Endothelial cell of umbilical vein (primary cell): Measurements from ENCODE around the gene SAMSN1. TPM values are rescaled to one million over a fixed set of nuclear protein-coding genes. Genes with fewer than 3 reads are reported as not detected.

ENCODE experiments used
- BruUV-seq: library from RNA; stranded (reverse); fragments of 400-500 nt; replicated peaks from 2 replicates; lab custom pipeline; 2021; lab: Mats Ljungman, UMichigan
- CTCF ChIA-PET: fragments of 300-600, 350-600 bp; sonication (Branson Sonifier 250); formaldehyde crosslinking; loops from one replicate; lab custom pipeline; 2021; ENCODE audit warnings: antibody characterized with exemption, inconsistent platforms; lab: Charles Lee
- POLR2A ChIA-PET: fragments of 300-600, 350-600 bp; sonication (Branson Sonifier 250); formaldehyde crosslinking; loops from one replicate; lab custom pipeline; 2021; ENCODE audit warnings: antibody characterized with exemption, inconsistent platforms; lab: Charles Lee
- DNase-seq: peaks from one replicate; pipeline ENCODE4 v3.0.0-alpha.2; 2011; ENCODE audit warnings: low read depth, low spot score
- FAIRE-seq: peaks from 2 replicates; lab custom pipeline; 2011; peaks lifted over from hg19 to GRCh38; lab: Jason Lieb, UNC
- H2AFZ ChIP-seq: 2 replicates; pipeline ENCODE4 v1.6.0; 2012; ENCODE audit warnings: low read depth, low read length, control low read depth, inconsistent platforms
- H3K27ac ChIP-seq: 2 replicates; pipeline ENCODE4 v1.5.1; 2011; ENCODE audit warnings: low read depth, mild to moderate bottlenecking, control low read depth, low read length, moderate library complexity; ENCODE audit not compliant: insufficient read depth
- H3K27me3 ChIP-seq, 2 experiments: 2 replicates each; pipeline versions ENCODE4 v1.6.0 to v1.6.1; 2011; ENCODE audit warnings: low read length in 2 of 2, mixed read lengths in 1 of 2; ENCODE audit not compliant: control insufficient read depth in 2 of 2, insufficient read depth in 2 of 2
- H3K36me3 ChIP-seq, 2 experiments: 2 replicates in 1 of 2; 3 replicates in 1 of 2; pipeline ENCODE4 v1.5.1; 2011; ENCODE audit warnings: low read length in 2 of 2, mild to moderate bottlenecking in 1 of 2, moderate library complexity in 1 of 2; ENCODE audit not compliant: control insufficient read depth in 2 of 2, insufficient read depth in 2 of 2; ENCODE audit errors: extremely low read depth in 1 of 2
- H3K4me1 ChIP-seq: 3 replicates; pipeline ENCODE4 v1.5.1; 2011; ENCODE audit warnings: mild to moderate bottlenecking, low read length; ENCODE audit not compliant: control insufficient read depth, insufficient read depth; ENCODE audit errors: extremely low read depth
- H3K4me2 ChIP-seq: 2 replicates; pipeline ENCODE4 v1.6.1; 2011; ENCODE audit warnings: low read length, control low read depth, mixed read lengths; ENCODE audit not compliant: insufficient read depth
- H3K4me3 ChIP-seq, 3 experiments: fragments of 200-600 bp in 1 of 3; sonication (generic), shearing (Covaris generic) in 1 of 3; replicated peaks in 1 of 3; 2 replicates each; pipeline ENCODE4 v1.5.1; 2011 to 2016; ENCODE audit warnings: control low read depth in 3 of 3, low read length in 3 of 3, mild to moderate bottlenecking in 2 of 3, inconsistent platforms in 1 of 3, low read depth in 1 of 3, moderate library complexity in 1 of 3; ENCODE audit not compliant: insufficient read depth in 1 of 3
- H3K79me2 ChIP-seq: 2 replicates; pipeline ENCODE4 v1.6.0; 2012; ENCODE audit warnings: low read length, inconsistent platforms; ENCODE audit not compliant: control insufficient read depth, insufficient read depth
- H3K9ac ChIP-seq: replicated peaks from 2 replicates; pipeline ENCODE3; 2011; ENCODE audit warnings: low read length, control low read depth; ENCODE audit not compliant: insufficient read depth; ENCODE audit errors: extremely low read depth
- H3K9me1 ChIP-seq: replicated peaks from 3 replicates; pipeline ENCODE4 v1.6.0; 2011; ENCODE audit warnings: mild to moderate bottlenecking, low read length; ENCODE audit not compliant: control insufficient read depth, insufficient read depth; ENCODE audit errors: extremely low read depth
- H3K9me3 ChIP-seq: replicated peaks from 2 replicates; pipeline ENCODE4 v1.5.1; 2012; ENCODE audit warnings: low read length, inconsistent platforms; ENCODE audit not compliant: control insufficient read depth, insufficient read depth
- H4K20me1 ChIP-seq: replicated peaks from 2 replicates; pipeline ENCODE3; 2011; ENCODE audit warnings: mild to moderate bottlenecking, low read length; ENCODE audit not compliant: control insufficient read depth, insufficient read depth; ENCODE audit errors: extremely low read depth
- CTCF ChIP-seq, 2 donors: IDR thresholded peaks; 1 replicate in 1 of 2; 2 replicates in 1 of 2; pipeline ENCODE4 v1.5.1; 2011; ENCODE audit warnings: low read length in 2 of 2, mild to moderate bottlenecking in 2 of 2, moderate library complexity in 2 of 2, control low read depth in 1 of 2, inconsistent platforms in 1 of 2, low read depth in 1 of 2; ENCODE audit not compliant: insufficient read depth in 1 of 2; ENCODE audit errors: extremely low read depth in 1 of 2
- EZH2 ChIP-seq: IDR thresholded peaks from 2 replicates; pipeline ENCODE4 v1.6.1; 2012; ENCODE audit warnings: borderline replicate concordance, low read depth, mild to moderate bottlenecking, moderate library complexity, low read length, inconsistent platforms; ENCODE audit not compliant: severe bottlenecking
- FOS ChIP-seq: IDR thresholded peaks from 2 replicates; pipeline ENCODE4 v1.6.1; 2011; ENCODE audit warnings: mild to moderate bottlenecking, low read length, moderate library complexity, borderline replicate concordance; ENCODE audit not compliant: insufficient read depth
- GATA2 ChIP-seq: IDR thresholded peaks from 2 replicates; pipeline ENCODE4 v1.7.0; 2011; ENCODE audit warnings: low read depth, mild to moderate bottlenecking, moderate library complexity, mixed read lengths, low read length; ENCODE audit not compliant: insufficient read length, insufficient read depth
- JUN ChIP-seq: IDR thresholded peaks from 2 replicates; pipeline ENCODE4 v1.6.1; 2011; ENCODE audit warnings: borderline replicate concordance, low read depth; ENCODE audit not compliant: insufficient read length, insufficient read depth
- MAX ChIP-seq: IDR thresholded peaks from 2 replicates; pipeline ENCODE4 v1.6.1; 2011; ENCODE audit not compliant: insufficient read depth, insufficient read length
- MYC ChIP-seq: IDR thresholded peaks from one replicate; pipeline ENCODE4 v1.6.1; 2011; ENCODE audit warnings: mild to moderate bottlenecking, low read depth, low read length
- POLR2A ChIP-seq: IDR thresholded peaks from 2 replicates; pipeline ENCODE4 v1.6.1; 2012; ENCODE audit warnings: low read depth, mild to moderate bottlenecking, control low read depth, low read length
- POLR2AphosphoS5 ChIP-seq: IDR thresholded peaks from 2 replicates; pipeline ENCODE4 v1.6.1; 2012; ENCODE audit warnings: low read depth, mild to moderate bottlenecking, control low read depth, low read length, moderate library complexity; ENCODE audit not compliant: insufficient read depth
- dilution Hi-C: fragments of 300-500 bp; cut with MboI; formaldehyde crosslinking; loops from one replicate; pipeline ENCODE4 v1.15.0; 2019; ENCODE audit warnings: low sequenced_read_pairs; ENCODE audit not compliant: extremely low pct_ligation_motif_present
- intact Hi-C: fragments of 100-400 bp; cut with micrococcal nuclease; formaldehyde crosslinking; loops from one replicate; pipeline ENCODE4 v1.10.0; 2022
- polyA plus RNA-seq, 4 experiments: library from polyadenylated mRNA; depleted of rRNA in 3 of 4; stranded (reverse) in 3 of 4; unstranded in 1 of 4; fragments of >200 nt; gene quantifications; 2 replicates each; pipeline versions ENCODE4 v1.2.1 to v1.2.3, GENCODE V29; 2011 to 2012; ENCODE audit warnings: missing spikeins in 1 of 4
- total RNA-seq: library from RNA; stranded (reverse); gene quantifications from 2 replicates; pipeline ENCODE4 v1.2.3, GENCODE V29; 2021

SAMSN1 gene
- total and polyA plus RNA-seq, 2 donors (not counting 3 experiments of a cell fraction or from before 2014, with no cell fraction given), result 2.5 to 5.3 TPM

- DNase-seq (no peak), FAIRE-seq (no peak)
- H4K20me1 ChIP-seq, result no peaks in the 10 kb centered on the region
- intact Hi-C loops (loop anchor here (10.0 kb wide), 1 partner anchor 283 kb away; no protein-coding TSS in a partner anchor), dilution Hi-C loops (no loop called here)
- POLR2A ChIA-PET, result no interaction called here
- H3K79me2 ChIP-seq, result no peaks in the 10 kb centered on the region
- H3K9ac ChIP-seq, result no peak overlapping the region
- no peak overlapping the region for H3K4me2 ChIP-seq
- CTCF ChIA-PET, result no interaction called here
- H3K36me3 ChIP-seq, result no peaks in the 10 kb centered on the region
- no peak overlapping the region for H3K4me3 ChIP-seq
- no peaks in the 10 kb centered on the region for H3K27me3 ChIP-seq
- TF ChIP-seq GATA2, result no peak
- no peak for TF ChIP-seq FOS
- TF ChIP-seq EZH2, result no peak
- TF ChIP-seq MAX, result no peak
- TF ChIP-seq MYC, result no peak
- no peak for TF ChIP-seq CTCF (IDR thresholded peaks at IDR 0.05; ENCODE audit: extremely low read depth in 1 of 2, insufficient read depth in 1 of 2, low read depth in 1 of 2, low read length in 2 of 2)
- TF ChIP-seq POLR2A, result no peak
- TF ChIP-seq POLR2AphosphoS5, result no peak
- no peak for TF ChIP-seq JUN
- H3K27ac ChIP-seq, result no peak overlapping the region
- no peaks in the 10 kb centered on the region for H3K4me1 ChIP-seq
- no TSS peak for BruUV-seq
- H2AFZ ChIP-seq, result no peak overlapping the region
- H3K9me3 ChIP-seq, result no peaks in the 10 kb centered on the region
- H3K9me1 ChIP-seq, result no peaks in the 10 kb centered on the region
These were observed 93.9 kb downstream of the SAMSN1 start for GRCh38 chr21:14452031-14452726.
